Cerebellar nuclear complex (tissue), 1 donor: ENCODE data around the gene LCN15.
"Not testable (repeated sequence)": the region's sequence is repeated elsewhere in the genome, so short reads cannot be mapped to it uniquely, and the experiment has no call there.

ENCODE experiments used
- DNase-seq, 2 experiments: peaks; one replicate each; lab custom pipeline; 2025; lab: John Stamatoyannopoulos, UW

Gene LCN15

GRCh38 chr9:136794281-136794999, 30.1 kb upstream of the LCN15 start:
- DNase-seq: no peak

- no peak for DNase-seq
Observed at GRCh38 chr9:136793086-136793946, 29.0 kb upstream of the LCN15 start.

GRCh38 chr9:136792321-136793085, 28.2 kb upstream of the LCN15 start:
- DNase-seq: no peak

- DNase-seq: no peak
Observed at GRCh38 chr9:136791516-136792276, 27.4 kb upstream of the LCN15 start.

- DNase-seq: peak; percentile 98 to 100
Observed at GRCh38 chr9:136790640-136791515, 26.6 kb upstream of the LCN15 start, which contains the start of gene TMEM141. Gene TMEM141, plus strand, starts transcription at chr9:136791344. Its CDS starts 27 bp downstream, at chr9:136791371.

GRCh38 chr9:136789523-136789937, 25.2 kb upstream of the LCN15 start:
- no peak for DNase-seq

- not testable (repeated sequence) for DNase-seq
Observed at GRCh38 chr9:136788644-136789522, 24.6 kb upstream of the LCN15 start.

- peak in 1 of 2 experiments; percentile 31 for DNase-seq
Observed at GRCh38 chr9:136787690-136788400, 23.5 kb upstream of the LCN15 start.

- not testable (repeated sequence) for DNase-seq
Observed at GRCh38 chr9:136786983-136787382, 22.7 kb upstream of the LCN15 start.

GRCh38 chr9:136786451-136786850, 22.1 kb upstream of the LCN15 start:
- no peak for DNase-seq

- DNase-seq: not testable (repeated sequence)
Observed at GRCh38 chr9:136785565-136786355, 21.4 kb upstream of the LCN15 start.

GRCh38 chr9:136784997-136785361, 20.7 kb upstream of the LCN15 start:
- no peak for DNase-seq

GRCh38 chr9:136784249-136784996, 20.1 kb upstream of the LCN15 start:
- no peak for DNase-seq

- no peak for DNase-seq
Observed at GRCh38 chr9:136782452-136782851, 18.1 kb upstream of the LCN15 start.

- no peak for DNase-seq
Observed at GRCh38 chr9:136779808-136780207, 15.5 kb upstream of the LCN15 start.

GRCh38 chr9:136777359-136777758, 13.0 kb upstream of the LCN15 start:
- DNase-seq: no peak

GRCh38 chr9:136776947-136777346, 12.6 kb upstream of the LCN15 start:
- DNase-seq: no peak
